Esophagus squamous epithelium (tissue), 4 donors: ENCODE measurements around the gene GRIN1.

Experiments used
- POLR2A ChIP-seq, 4 donors: fragments of 450-650 bp; IDR thresholded peaks; one replicate each; pipeline ENCODE4 v1.6.1; 2017; ENCODE audit warnings: antibody characterized with exemption in 4 of 4, mild to moderate bottlenecking in 4 of 4, moderate library complexity in 3 of 4
- TF ChIP-seq, protein P1 (sequence below), 6 experiments: fragments of 450-650 bp in 4 of 6; fragments of 200-600 bp in 2 of 6; sonication (generic) in 2 of 6; IDR thresholded peaks; one replicate each; pipeline ENCODE4 v1.5.1; 2016 to 2019; ENCODE audit warnings: antibody characterized with exemption in 6 of 6, mild to moderate bottlenecking in 4 of 6, moderate library complexity in 4 of 6

DNA sequence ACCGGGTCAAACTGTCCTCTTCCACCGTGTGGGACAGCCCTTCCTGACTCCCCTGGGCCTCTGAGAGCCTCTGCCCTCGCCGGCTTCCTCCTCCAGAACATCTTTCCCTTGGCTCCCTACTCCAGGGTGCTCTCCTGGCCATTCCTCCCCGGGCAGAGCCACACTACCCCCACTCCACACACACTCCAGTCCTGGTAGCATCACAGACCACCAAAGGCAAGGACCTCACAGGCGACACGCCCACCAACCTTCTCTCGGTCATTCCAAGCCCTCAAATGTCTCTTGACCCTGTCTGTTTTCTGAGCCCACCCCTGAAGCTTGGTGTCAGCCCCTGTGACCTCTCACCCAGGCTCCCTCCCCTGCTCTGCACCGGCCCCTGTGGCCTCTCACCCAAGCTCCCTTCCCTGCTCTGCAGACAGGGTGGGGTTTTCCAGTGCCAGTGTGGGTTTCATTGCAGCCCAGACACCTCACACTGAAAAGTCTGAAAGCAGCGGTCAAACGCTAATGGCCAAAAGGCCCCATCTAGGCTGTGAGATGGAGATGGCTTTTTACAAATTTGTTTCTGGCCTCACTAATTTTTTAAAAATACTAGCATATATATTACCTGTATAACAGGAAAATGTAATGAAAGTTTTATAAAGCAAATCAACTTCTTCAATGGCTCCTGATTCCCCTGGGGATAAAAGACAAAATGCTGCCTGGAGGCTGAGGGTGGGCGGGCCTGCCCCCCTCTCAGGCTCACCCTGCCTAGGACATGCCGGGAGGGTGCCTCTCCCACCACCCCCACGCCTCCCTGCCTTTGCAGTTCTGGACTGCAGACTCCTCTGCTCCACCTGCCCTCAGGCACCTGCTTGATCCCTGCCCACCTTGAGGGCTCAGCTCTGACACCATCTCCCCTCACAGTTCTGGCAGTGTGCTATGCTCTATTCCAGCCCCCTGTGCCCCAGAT lies 20.4 kb downstream of the GRIN1 start:
- TF ChIP-seq, protein P1, sequence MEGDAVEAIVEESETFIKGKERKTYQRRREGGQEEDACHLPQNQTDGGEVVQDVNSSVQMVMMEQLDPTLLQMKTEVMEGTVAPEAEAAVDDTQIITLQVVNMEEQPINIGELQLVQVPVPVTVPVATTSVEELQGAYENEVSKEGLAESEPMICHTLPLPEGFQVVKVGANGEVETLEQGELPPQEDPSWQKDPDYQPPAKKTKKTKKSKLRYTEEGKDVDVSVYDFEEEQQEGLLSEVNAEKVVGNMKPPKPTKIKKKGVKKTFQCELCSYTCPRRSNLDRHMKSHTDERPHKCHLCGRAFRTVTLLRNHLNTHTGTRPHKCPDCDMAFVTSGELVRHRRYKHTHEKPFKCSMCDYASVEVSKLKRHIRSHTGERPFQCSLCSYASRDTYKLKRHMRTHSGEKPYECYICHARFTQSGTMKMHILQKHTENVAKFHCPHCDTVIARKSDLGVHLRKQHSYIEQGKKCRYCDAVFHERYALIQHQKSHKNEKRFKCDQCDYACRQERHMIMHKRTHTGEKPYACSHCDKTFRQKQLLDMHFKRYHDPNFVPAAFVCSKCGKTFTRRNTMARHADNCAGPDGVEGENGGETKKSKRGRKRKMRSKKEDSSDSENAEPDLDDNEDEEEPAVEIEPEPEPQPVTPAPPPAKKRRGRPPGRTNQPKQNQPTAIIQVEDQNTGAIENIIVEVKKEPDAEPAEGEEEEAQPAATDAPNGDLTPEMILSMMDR (IDR thresholded peaks at IDR 0.05), result no peak
- no peak for TF ChIP-seq POLR2A (IDR thresholded peaks at IDR 0.05)
